Prostate gland (tissue), 2 donors: ENCODE measurements around the gene AKAP13. TPM values are rescaled to one million over a fixed set of nuclear protein-coding genes. Genes with fewer than 3 reads are reported as not detected.

Experiments
- DNase-seq: peaks from one replicate; pipeline ENCODE4 v3.0.0-alpha.2; 2019; ENCODE audit warnings: low spot score
- H3K27ac ChIP-seq, 2 donors: fragments of 200-600 bp; sonication (generic); 2 replicates each; pipeline ENCODE4 v1.5.1; 2017 to 2019
- H3K27me3 ChIP-seq: fragments of 200-600 bp; sonication (generic); replicated peaks from 2 replicates; pipeline ENCODE4 v1.5.1; 2019; ENCODE audit not compliant: insufficient read depth
- H3K36me3 ChIP-seq, 2 donors: fragments of 200-600 bp; sonication (generic); 1 replicate in 1 of 2; 2 replicates in 1 of 2; pipeline versions ENCODE4 v1.5.1 to v1.8.1; 2017 to 2019
- H3K4me1 ChIP-seq: fragments of 200-600 bp; sonication (generic); replicated peaks from 2 replicates; pipeline ENCODE4 v1.5.1; 2019
- H3K4me3 ChIP-seq, 2 donors: fragments of 200-600 bp; sonication (generic); 2 replicates each; pipeline ENCODE4 v1.5.1; 2017 to 2019
- H3K9me3 ChIP-seq: fragments of 200-600 bp; sonication (generic); 2 replicates; pipeline ENCODE4 v1.5.1; 2017
- CTCF ChIP-seq, 4 experiments: fragments of 200-600 bp in 2 of 4; fragments of 450-650 bp in 2 of 4; sonication (generic) in 2 of 4; IDR thresholded peaks; 1 replicate in 3 of 4; 2 replicates in 1 of 4; pipeline ENCODE4 v1.5.1; 2016 to 2019; ENCODE audit warnings: antibody characterized with exemption in 4 of 4, mild to moderate bottlenecking in 2 of 4, moderate library complexity in 2 of 4
- POLR2A ChIP-seq: fragments of 450-650 bp; IDR thresholded peaks from one replicate; pipeline ENCODE4 v1.6.1; 2016; ENCODE audit warnings: antibody characterized with exemption, mild to moderate bottlenecking
- POLR2AphosphoS5 ChIP-seq: sonication (generic); formaldehyde crosslinking; IDR thresholded peaks from one replicate; pipeline ENCODE4 v1.6.1; 2017; ENCODE audit warnings: antibody characterized with exemption
- WGBS: methylation state at CpG from one replicate; pipeline ENCODE4 v1.1.5; 2018; 5-methylcytosine and 5-hydroxymethylcytosine counted together
- intact Hi-C: fragments of 100-400 bp; cut with DNase I; formaldehyde crosslinking; loops from one replicate; pipeline ENCODE4 v1.14.2; 2022
- total RNA-seq, 2 donors: library from RNA; depleted of rRNA; stranded (reverse); fragments of >200 nt; gene quantifications; one replicate each; pipeline ENCODE4 v1.1.0, GENCODE V29; 2016

Gene AKAP13
- total RNA-seq, 2 donors from 2014 or later: 102 to 195 TPM

GRCh38 chr15:85642693-85643066 is 262.3 kb downstream of the AKAP13 start:
- H3K9me3 ChIP-seq: no peaks in the 10 kb centered on the region
- no peaks in the 10 kb centered on the region for H3K4me1 ChIP-seq
- intact Hi-C loops: no loop called here
- peaks cover 0 to 4% of the 10 kb centered on the region in 2 donors for H3K36me3 ChIP-seq
- no peak for DNase-seq
- H3K4me3 ChIP-seq: no peak overlapping the region
- no peaks in the 10 kb centered on the region for H3K27me3 ChIP-seq
- WGBS: 38% methylated on average over 6 of the region's 6 CpGs
- peak overlapping the region; percentile 42 to 64 for H3K27ac ChIP-seq
- no peak for TF ChIP-seq CTCF (IDR thresholded peaks at IDR 0.05)
- TF ChIP-seq POLR2AphosphoS5: no peak
- no peak for TF ChIP-seq POLR2A

- Histone ChIP-seq H3K27me3 (no peaks in the 10 kb centered on the region), H3K27ac (no peak overlapping the region), H3K36me3 (peaks cover 0 to 4% of the 10 kb centered on the region in 2 donors), H3K9me3 (no peaks in the 10 kb centered on the region), H3K4me1 (no peaks in the 10 kb centered on the region), H3K4me3 (no peak overlapping the region)
- TF ChIP-seq CTCF (IDR thresholded peaks at IDR 0.05): no peak
- TF ChIP-seq POLR2AphosphoS5: no peak
- no peak for TF ChIP-seq POLR2A
- intact Hi-C loops: no loop called here
- no peak for DNase-seq
- WGBS: 91% methylated on average over 4 of the region's 4 CpGs
These were observed 266.2 kb downstream of the AKAP13 start for GRCh38 chr15:85646538-85647091.

GRCh38 chr15:85649372-85649771 is 269.0 kb downstream of the AKAP13 start:
- Histone ChIP-seq H3K4me3 (no peak overlapping the region), H3K9me3 (no peaks in the 10 kb centered on the region), H3K27ac (peak overlapping the region in 1 of 2 donors; percentile 7), H3K27me3 (no peaks in the 10 kb centered on the region), H3K36me3 (peaks cover 0 to 4% of the 10 kb centered on the region in 2 donors), H3K4me1 (no peaks in the 10 kb centered on the region)
- intact Hi-C loops: no loop called here
- no peak for DNase-seq
- TF ChIP-seq CTCF (IDR thresholded peaks at IDR 0.05): no peak
- no peak for TF ChIP-seq POLR2A
- no peak for TF ChIP-seq POLR2AphosphoS5
- WGBS: 48% methylated on average over 5 of the region's 5 CpGs

- Histone ChIP-seq H3K9me3 (no peaks in the 10 kb centered on the region), H3K27ac (no peak overlapping the region), H3K36me3 (no peaks in the 10 kb centered on the region), H3K4me3 (no peak overlapping the region), H3K27me3 (no peaks in the 10 kb centered on the region), H3K4me1 (no peaks in the 10 kb centered on the region)
- intact Hi-C loops: no loop called here
- TF ChIP-seq POLR2AphosphoS5 (no peak), CTCF (IDR thresholded peaks at IDR 0.05) (no peak), POLR2A (no peak)
- DNase-seq: no peak
- WGBS: 83% methylated on average over 10 of the region's 10 CpGs
These were observed 271.1 kb downstream of the AKAP13 start for GRCh38 chr15:85651548-85651947.

- Histone ChIP-seq H3K4me1 (no peaks in the 10 kb centered on the region), H3K36me3 (no peaks in the 10 kb centered on the region), H3K27me3 (no peaks in the 10 kb centered on the region), H3K27ac (no peak overlapping the region), H3K4me3 (no peak overlapping the region), H3K9me3 (no peaks in the 10 kb centered on the region)
- WGBS: 87% methylated on average over 4 of the region's 4 CpGs
- no peak for DNase-seq
- intact Hi-C loops: no loop called here
- TF ChIP-seq POLR2AphosphoS5 (no peak), CTCF (IDR thresholded peaks at IDR 0.05) (no peak), POLR2A (no peak)
These were observed 272.1 kb downstream of the AKAP13 start for GRCh38 chr15:85652457-85652856.
